Activated naive CD8-positive, alpha-beta T cell (primary cell): Measurements from ENCODE around the gene TMEM259.
"Not testable (repeated sequence)": the region's sequence is repeated elsewhere in the genome, so short reads cannot be mapped to it uniquely, and the experiment has no call there.

Experiments used
- H3K27ac Mint-ChIP-seq: one replicate; pipeline ENCODE4 v1.8.0; 2021; ENCODE audit warnings: mixed read lengths
- H3K27me3 Mint-ChIP-seq: one replicate; pipeline ENCODE4 v1.8.0; 2021; ENCODE audit warnings: mixed read lengths
- H3K36me3 Mint-ChIP-seq: one replicate; pipeline ENCODE4 v1.8.0; 2021; ENCODE audit warnings: mixed read lengths
- H3K4me1 Mint-ChIP-seq: one replicate; pipeline ENCODE4 v1.8.0; 2021; ENCODE audit warnings: low read depth, mixed read lengths
- H3K4me3 Mint-ChIP-seq: one replicate; pipeline ENCODE4 v1.8.0; 2021; ENCODE audit warnings: mild to moderate bottlenecking, mixed read lengths
- H3K9me3 Mint-ChIP-seq: one replicate; pipeline ENCODE4 v1.8.0; 2021; ENCODE audit warnings: low read depth, mixed read lengths

Gene TMEM259

DNA sequence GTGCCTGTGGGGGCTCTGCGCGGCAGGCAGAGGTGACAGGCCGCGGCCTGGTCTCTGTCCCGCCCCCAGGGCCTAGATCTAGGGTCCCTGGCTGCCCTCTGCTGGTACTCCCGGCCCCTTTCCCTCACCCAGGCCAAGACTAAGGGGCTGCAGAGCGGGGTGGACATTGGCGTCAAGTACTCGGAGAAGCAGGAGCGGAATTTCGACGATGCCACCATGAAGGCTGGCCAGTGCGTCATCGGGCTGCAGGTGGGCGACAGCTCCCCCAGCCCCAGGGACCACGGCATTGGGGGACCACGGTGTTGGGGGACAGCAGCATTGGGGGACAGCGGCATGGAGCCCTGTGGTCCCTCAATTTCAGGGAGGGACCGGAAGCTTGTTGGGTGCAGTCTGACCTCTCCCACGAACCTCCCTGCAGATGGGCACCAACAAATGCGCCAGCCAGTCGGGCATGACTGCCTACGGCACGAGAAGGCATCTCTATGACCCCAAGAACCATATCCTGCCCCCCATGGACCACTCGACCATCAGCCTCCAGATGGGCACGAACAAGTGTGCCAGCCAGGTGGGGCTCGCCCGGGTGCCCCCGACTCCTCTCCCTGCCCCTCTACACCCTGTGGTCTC lies 15.2 kb upstream of the TMEM259 start:
- Mint-ChIP-seq H3K9me3 (no peaks in the 10 kb centered on the region), H3K27ac (no peak overlapping the region), H3K36me3 (peaks cover 4% of the 10 kb centered on the region), H3K4me3 (no peak overlapping the region), H3K4me1 (peaks cover 49% of the 10 kb centered on the region), H3K27me3 (no peaks in the 10 kb centered on the region)

DNA sequence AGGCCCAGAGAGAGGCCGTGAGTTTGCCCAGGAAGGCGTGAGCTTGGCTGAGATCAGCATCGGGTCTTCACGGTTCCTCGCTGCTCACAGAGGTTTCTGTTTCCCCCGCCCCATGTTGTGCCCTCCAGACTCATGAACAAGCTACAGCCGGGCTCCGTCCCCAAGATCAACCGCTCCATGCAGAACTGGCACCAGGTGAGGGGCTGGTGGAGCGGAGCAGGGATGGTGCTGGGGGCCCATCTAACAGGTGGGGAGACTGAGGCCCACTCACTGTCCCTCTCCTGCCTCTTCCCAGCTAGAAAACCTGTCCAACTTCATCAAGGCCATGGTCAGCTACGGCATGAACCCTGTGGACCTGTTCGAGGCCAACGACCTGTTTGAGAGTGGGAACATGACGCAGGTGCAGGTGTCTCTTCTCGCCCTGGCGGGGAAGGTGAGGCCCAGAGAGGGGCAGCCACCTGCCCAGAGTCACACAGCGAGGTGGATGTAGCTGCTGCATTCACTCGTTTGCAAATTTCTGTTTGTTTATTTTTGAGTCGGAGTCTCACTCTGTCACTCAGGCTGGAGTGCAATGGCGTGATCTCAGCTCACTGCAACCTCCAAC lies 11.4 kb upstream of the TMEM259 start:
- no peaks in the 10 kb centered on the region for H3K27me3 Mint-ChIP-seq
- peaks cover 2% of the 10 kb centered on the region for H3K36me3 Mint-ChIP-seq
- no peak overlapping the region for H3K4me3 Mint-ChIP-seq

DNA sequence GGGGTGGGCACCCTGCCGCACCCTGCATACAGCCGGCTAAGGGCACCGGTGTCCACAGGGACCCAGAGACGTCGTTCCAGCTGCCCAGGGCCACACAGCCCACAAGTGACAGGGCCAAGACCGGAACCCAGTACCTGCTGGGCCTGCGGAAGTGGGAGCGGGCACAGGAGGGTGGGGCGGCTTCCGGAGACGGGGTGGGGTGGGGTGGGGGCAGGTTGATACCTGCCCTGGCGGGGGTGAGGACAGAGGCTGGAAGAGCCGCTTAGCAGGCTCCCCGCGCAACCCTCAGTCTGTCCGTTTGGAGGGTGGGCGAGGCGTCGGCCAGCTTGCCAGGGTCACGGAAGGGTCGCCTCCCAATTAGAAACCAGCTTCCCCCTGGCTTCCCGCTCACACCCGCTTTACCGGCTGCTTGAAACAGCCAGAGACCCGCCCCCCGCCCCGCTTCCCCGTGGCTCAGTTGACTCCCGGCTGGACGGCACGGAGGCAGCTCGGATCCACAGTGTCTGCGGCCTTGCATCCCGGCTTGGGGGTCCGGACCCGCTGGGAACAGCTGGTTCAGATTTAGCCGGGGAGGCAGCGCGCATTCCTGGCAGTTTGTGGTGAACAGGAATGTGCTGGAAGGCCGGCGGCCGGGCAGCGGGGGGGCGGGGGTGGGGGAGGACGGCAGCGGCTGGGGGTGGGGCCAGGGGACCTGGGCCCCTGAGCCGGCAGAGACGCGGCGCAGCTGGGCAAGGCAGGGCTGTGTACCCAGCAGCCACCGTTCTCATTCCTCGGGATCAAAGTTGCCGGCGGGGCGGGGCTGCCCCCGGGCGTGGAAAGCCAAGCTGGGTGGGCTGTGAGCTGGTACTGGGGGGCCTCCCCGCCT lies 7.4 kb upstream of the TMEM259 start:
- H3K36me3 Mint-ChIP-seq, result peaks cover under 1% of the 10 kb centered on the region
- H3K9me3 Mint-ChIP-seq, result no peaks in the 10 kb centered on the region
- H3K27me3 Mint-ChIP-seq, result no peaks in the 10 kb centered on the region
- peak overlapping the region; percentile 64 for H3K27ac Mint-ChIP-seq
- peak overlapping the region; percentile 86 for H3K4me3 Mint-ChIP-seq
- H3K4me1 Mint-ChIP-seq, result peaks cover 32% of the 10 kb centered on the region

More for the DNA sequence above, 11.4 kb upstream of the TMEM259 start:
- Mint-ChIP-seq H3K9me3 (no peaks in the 10 kb centered on the region), H3K27ac (no peak overlapping the region), H3K4me1 (peaks cover 32% of the 10 kb centered on the region)

DNA sequence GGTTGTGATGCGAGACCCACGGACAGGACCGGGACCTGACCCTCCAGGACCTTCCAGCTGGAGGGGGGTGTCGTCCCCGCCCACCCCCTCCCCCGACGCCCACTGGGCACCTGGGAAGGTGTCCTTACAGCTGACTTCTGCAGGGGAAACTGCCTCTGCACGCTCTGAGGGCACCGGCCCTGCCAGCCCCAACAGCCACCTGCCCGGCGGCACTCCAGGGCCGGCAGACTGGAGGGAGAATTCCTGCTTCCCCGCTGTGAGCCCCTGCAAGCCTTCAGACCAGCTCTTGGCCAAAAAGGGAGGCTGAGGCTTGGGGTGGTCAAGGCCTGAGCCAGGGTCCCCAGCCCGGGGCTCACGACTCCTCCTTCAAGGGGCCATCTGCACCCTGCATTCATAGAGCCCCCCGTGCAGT lies 6.7 kb upstream of the TMEM259 start:
- no peaks in the 10 kb centered on the region for H3K9me3 Mint-ChIP-seq
- peaks cover 31% of the 10 kb centered on the region for H3K4me1 Mint-ChIP-seq
- peak overlapping the region; percentile 93 for H3K4me3 Mint-ChIP-seq
- no peaks in the 10 kb centered on the region for H3K36me3 Mint-ChIP-seq
- H3K27me3 Mint-ChIP-seq, result no peaks in the 10 kb centered on the region
- H3K27ac Mint-ChIP-seq, result peak overlapping the region; percentile 64

DNA sequence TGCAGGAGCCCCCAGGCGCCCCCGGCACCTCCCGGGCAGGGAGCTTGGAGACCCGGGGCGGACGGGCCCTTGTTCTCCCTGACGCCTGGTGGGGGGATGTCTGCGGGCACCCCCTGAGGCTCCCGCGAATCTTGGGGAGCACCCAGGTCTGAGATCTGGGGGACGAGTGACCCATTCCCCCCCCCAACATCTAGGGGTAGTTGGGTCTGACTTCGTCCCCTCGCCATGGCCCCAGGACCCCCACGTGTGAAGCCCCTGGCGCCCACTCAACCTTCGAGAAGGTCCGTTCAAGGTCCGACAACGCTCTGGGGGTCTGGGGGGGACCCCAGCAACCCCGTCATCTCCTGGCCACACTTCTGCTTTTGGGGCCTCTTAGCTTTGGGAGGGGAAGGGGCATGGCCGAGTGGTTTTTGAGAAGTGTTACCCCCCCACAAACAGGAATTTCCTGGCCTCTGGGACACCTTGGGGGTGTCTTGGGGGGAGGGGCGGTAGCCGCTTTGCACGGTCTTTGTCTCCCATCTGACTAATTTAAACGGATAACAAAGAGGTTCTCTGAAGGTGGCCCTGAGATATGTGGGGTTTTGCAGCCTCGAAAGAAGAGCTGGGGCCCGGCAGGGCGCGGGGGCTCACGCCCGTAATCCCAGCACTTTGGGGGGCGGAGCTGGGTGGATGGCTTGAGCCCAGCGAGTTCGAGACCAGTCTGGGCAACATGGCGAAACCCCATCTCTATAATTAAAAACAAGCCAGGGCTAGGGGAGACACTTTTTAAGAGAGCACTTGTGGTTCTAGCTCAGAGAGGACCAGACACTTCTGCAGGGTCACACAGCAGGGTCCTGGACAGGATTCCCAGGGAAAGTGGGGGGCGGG lies 6.1 kb upstream of the TMEM259 start:
- Mint-ChIP-seq H3K4me1 (peaks cover 26% of the 10 kb centered on the region), H3K36me3 (no peaks in the 10 kb centered on the region), H3K9me3 (no peaks in the 10 kb centered on the region)

DNA sequence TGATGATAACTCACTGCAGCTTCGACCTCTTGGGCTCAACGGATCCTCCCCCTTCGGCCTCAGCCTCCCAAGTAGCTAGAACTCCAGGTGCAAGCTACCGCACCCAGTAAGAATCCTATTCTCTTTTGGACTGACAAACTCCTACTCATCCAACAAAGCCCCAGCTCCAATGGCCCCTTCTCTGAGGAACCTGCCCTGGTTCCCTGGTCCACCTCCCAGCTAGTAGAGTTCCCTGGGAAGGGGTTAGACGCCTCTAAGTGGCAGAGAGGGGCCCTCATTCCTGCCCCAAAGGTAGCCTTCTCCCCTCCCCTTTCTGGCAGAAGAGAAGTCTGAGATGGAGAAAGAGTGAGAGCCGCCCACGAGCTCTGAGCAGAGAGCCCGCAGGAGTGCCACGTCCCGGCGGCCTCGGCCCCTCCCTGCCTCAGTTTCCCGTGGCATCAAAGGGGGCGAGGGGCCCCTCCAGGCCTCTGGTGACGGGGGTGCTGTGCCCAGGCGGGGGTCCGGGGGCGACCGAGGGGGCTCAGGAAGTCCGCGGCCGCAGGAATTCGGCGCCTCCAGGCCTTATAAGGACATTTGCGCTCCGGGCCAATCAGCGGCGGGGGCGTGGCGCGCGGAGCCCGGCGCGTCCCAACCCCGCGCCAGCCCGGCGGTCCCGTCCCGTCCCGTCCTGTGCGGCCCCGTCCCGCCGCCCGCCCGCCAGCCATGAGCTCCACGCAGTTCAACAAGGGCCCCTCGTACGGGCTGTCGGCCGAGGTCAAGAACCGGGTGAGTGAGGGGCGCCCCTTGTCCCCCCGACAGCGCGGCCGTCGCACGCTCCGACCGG lies 5.2 kb upstream of the TMEM259 start, which contains the start of gene CNN2:
TSS of gene CNN2 (plus strand) at position 649 of the 823 bp plus-strand sequence. CDS start at position 703, 54 bp downstream.
- H3K9me3 Mint-ChIP-seq, result no peaks in the 10 kb centered on the region
- H3K4me1 Mint-ChIP-seq, result peaks cover 31% of the 10 kb centered on the region
- H3K27ac Mint-ChIP-seq, result peak within 1 kb of the TSS; percentile 81
- no peaks in the 10 kb centered on the region for H3K36me3 Mint-ChIP-seq
- H3K4me3 Mint-ChIP-seq, result peak within 1 kb of the TSS; percentile 93
- H3K27me3 Mint-ChIP-seq, result no peaks in the 10 kb centered on the region

More for the DNA sequence above, 6.1 kb upstream of the TMEM259 start:
- H3K27me3 Mint-ChIP-seq, result no peaks in the 10 kb centered on the region
- H3K4me3 Mint-ChIP-seq, result peak overlapping the region; percentile 93
- peak overlapping the region; percentile 81 for H3K27ac Mint-ChIP-seq

DNA sequence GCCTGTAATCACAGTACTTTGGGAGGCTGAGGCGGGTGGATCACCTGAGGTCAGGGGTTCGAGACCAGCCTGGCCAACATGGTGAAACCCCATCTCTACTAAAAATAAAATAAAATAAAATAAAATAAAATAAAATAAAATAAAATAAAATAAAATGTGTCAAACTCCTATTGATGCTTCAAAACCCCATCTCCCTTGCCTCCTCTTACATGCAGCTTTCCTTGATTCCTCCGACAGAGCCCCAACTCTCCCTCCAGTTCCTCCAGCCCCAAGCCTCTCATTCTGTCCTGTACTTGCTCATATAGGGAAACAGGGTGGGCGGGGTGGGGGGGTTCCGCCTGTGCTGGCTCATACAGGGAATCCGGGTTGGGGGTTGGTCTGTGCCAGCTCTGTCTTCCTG lies 4.2 kb upstream of the TMEM259 start:
- H3K27me3 Mint-ChIP-seq, H3K4me3 Mint-ChIP-seq, H3K9me3 Mint-ChIP-seq, H3K36me3 Mint-ChIP-seq, H3K27ac Mint-ChIP-seq: not testable (repeated sequence)
- peaks cover 25% of the 10 kb centered on the region for H3K4me1 Mint-ChIP-seq

DNA sequence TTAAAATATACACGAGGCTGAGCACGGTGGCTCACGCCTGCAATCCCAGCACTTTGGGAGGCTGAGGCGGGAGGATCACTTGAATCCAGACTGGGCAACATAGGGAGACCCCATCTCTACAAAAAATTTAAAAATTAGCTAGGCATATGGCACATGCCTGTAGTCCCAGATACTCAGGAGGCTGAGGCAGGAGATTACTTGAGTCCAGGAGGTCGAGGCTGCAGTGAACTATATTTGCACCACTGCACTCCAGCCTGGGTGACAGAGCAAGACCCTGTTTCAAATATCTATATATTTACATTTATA lies 2.9 kb upstream of the TMEM259 start:
- not testable (repeated sequence) for H3K9me3 Mint-ChIP-seq, H3K4me3 Mint-ChIP-seq, H3K27ac Mint-ChIP-seq, H3K36me3 Mint-ChIP-seq, H3K27me3 Mint-ChIP-seq
- H3K4me1 Mint-ChIP-seq, result peaks cover 21% of the 10 kb centered on the region

DNA sequence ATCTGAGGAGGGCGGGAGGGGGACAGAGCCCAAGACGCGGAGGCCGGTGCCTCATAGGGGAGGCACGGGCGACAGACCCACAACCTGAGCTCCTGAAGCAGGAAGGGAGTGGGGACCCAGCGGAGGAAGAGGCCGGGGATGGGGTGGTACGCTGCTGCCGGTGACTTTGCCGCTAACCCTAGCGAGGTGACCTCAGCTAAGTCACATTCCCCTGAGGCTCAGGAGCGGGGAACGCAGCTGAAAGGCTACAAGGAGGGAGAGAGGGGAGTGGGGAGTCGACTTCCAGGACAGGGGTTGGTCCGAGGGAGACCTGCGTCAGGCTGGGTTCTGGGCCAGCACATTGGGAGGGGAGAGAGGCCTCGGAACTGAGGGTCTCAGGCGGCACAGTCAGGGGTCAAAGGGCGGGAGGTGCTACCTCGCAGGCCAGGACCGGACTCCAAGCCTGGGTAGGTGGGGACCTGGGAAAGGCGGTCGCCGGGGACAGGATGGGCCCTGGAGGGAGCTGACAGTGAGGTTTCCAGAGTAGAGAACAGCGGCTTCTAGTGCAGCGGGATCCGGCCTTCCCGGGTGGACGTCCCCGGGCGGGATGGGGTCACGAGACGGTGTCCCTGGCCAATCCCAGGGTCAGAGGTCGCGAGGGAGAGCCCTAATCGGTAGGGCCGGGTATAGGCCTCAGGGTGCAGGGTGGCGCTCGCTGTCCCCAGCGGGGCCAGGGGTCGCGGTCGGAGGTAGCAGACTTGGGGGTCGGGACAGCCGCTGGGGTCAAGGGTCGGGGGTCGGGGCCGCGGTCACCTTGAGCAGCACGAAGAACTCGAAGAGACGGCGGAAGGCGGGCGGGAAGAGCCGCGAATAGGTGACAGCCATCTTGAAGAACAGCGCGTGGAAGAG lies 699 bp downstream of the TMEM259 start:
- H3K9me3 Mint-ChIP-seq, result no peaks in the 10 kb centered on the region
- peaks cover 36% of the 10 kb centered on the region for H3K4me1 Mint-ChIP-seq
- no peaks in the 10 kb centered on the region for H3K36me3 Mint-ChIP-seq
- no peaks in the 10 kb centered on the region for H3K27me3 Mint-ChIP-seq
- peak overlapping the region; percentile 89 for H3K27ac Mint-ChIP-seq
- H3K4me3 Mint-ChIP-seq, result peak overlapping the region; percentile 93

DNA sequence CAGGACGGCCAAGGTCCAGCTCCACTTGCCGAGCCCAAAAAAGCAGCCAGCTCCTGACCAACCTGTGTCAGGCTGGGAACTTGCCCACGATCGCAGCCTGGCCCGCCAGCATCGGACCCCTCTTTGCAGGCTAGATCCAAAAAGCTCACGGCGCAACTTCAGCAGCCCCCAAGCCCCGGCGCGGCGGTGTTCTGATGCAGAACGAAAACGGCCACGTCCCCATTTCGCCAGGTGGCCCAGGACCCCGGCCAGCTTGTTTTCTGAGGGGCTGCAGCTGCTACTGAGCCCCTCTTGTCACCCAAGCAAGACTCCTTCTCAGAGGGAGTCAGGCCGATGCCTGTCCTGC lies 1.3 kb downstream of the TMEM259 start:
- Mint-ChIP-seq H3K27me3 (no peaks in the 10 kb centered on the region), H3K36me3 (no peaks in the 10 kb centered on the region), H3K4me1 (peaks cover 34% of the 10 kb centered on the region), H3K4me3 (peak overlapping the region; percentile 93), H3K9me3 (no peaks in the 10 kb centered on the region), H3K27ac (no peak overlapping the region)

DNA sequence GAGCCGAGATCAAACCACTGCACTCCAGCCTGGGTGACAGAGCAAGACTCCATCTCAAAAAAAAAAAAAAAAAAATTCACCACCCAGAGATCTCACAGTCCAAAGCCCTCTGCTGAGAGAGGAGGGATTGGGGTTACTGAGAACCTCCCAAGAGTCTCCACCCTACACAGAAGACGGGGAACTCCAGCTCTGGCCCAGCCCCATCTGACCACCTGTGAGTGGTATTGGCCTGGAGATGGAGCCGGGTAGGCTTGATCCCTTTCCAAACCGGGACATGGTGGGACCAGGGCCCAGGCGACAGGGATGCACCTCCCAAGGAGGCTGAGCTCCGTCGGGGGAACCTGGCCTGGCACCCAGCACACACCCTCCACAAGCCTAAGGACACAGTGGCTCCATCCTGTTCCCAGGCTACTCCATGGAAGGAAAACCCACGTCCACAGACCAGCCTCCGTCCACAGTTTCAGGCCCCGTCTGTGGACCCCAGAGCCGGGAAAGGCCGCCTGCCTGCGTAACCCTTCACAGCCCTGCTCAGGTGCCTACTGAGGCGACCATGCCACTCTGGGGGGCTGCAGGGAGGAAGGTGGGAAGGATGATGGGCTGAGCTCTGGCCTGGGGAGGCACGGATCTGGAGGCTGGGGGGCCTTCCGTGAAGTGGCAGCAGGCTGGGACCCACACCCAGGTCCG lies 1.8 kb downstream of the TMEM259 start:
- Mint-ChIP-seq H3K27me3 (no peaks in the 10 kb centered on the region), H3K36me3 (no peaks in the 10 kb centered on the region), H3K4me3 (peak overlapping the region; percentile 93), H3K9me3 (no peaks in the 10 kb centered on the region), H3K27ac (peak overlapping the region; percentile 61), H3K4me1 (peaks cover 37% of the 10 kb centered on the region)

DNA sequence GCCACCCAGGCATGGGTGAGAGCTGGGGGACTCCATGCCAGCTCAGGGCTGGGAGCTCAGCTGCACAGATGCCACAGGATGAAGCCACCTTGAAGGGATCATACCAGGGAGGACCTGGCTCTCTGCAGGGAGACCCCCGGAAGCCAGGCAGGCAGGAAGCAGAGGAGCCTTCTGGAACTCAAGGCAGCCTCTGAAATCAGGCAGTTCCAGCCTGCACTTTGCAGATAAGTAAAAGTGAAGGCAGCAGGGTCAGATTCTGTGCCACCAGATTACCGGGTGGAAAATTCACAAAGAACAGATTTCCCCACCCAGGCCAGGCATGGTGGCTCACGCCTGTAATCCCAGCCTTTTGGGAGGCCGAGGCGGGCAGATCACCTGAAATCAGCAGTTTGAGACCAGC lies 2.5 kb downstream of the TMEM259 start:
- no peaks in the 10 kb centered on the region for H3K36me3 Mint-ChIP-seq
- peak overlapping the region; percentile 93 for H3K4me3 Mint-ChIP-seq
- H3K4me1 Mint-ChIP-seq, result peaks cover 37% of the 10 kb centered on the region
- H3K9me3 Mint-ChIP-seq, result no peaks in the 10 kb centered on the region
- H3K27ac Mint-ChIP-seq, result no peak overlapping the region
- no peaks in the 10 kb centered on the region for H3K27me3 Mint-ChIP-seq

DNA sequence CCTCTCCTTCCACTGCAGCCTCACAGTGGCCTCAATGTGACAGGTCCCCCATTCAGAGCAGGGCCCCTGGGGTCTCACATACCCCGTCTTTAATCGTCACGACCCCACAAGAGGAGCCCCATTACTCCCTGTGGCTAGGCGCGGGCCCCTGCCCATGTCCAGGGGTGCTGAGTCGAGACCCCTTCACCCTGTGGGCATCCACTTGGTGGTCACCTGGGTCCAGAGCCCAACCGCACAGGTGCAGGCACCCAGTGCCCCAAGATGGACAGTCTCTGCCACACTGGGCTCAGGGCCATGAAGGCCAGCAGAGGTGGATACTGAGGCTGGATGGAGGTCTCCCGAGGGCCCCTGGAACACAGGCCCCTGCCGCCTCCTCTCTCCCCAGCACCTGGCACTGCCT lies 3.0 kb downstream of the TMEM259 start:
- no peaks in the 10 kb centered on the region for H3K9me3 Mint-ChIP-seq
- H3K36me3 Mint-ChIP-seq, result no peaks in the 10 kb centered on the region
- H3K27ac Mint-ChIP-seq, result peak overlapping the region; percentile 28
- H3K4me1 Mint-ChIP-seq, result peaks cover 37% of the 10 kb centered on the region
- no peaks in the 10 kb centered on the region for H3K27me3 Mint-ChIP-seq
- H3K4me3 Mint-ChIP-seq, result peak overlapping the region; percentile 93
